Fibroblast of upper back skin (primary cell): Measurements from ENCODE around the gene ALOXE3.

Experiments used
- DNase-seq: peaks from one replicate; pipeline ENCODE4 v3.0.0-alpha.2; 2013

Gene ALOXE3

DNA sequence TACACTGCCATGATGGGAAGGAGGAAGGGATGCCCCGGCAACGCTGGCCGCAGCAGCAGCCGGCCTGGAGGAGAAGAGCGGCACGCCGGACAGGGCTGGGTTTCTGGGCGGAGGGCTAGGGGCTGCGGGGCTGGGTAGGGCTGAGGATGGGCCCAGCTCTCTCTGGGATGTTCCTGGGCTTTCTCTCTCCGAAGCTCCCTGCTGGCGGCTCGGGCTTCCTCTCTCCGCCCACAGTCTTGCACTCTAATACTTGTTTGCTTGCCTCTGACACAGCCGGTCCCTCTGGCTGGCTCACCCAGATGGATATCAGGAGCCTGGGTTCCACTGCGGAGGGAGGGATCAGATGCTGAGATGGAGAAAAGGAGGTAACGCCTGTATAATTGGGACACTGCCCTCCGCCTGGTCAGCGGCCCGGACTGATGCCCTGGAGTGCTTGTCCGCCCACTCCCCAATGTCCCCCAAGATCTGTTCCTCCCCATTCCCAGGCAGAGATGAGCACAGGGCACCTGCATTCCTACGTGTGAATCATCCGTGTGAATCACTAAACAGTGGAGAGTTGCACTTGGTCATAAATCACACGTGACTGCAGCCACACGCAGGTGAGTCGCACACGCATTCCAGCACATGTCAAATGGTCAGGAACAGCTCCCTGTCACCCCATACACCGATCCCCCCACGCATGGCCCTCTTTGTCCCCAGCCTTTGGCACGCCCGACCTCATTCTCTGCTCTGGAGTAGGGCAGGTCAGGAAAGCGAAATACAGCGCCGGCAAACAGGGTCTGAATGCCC is at the start of gene ALOXE3:
Gene ALOXE3 (minus strand): TSS at position 535 of the 789 bp plus-strand sequence. CDS start 524 bp downstream, at position 11.
- DNase-seq, result peak; percentile 55

DNA sequence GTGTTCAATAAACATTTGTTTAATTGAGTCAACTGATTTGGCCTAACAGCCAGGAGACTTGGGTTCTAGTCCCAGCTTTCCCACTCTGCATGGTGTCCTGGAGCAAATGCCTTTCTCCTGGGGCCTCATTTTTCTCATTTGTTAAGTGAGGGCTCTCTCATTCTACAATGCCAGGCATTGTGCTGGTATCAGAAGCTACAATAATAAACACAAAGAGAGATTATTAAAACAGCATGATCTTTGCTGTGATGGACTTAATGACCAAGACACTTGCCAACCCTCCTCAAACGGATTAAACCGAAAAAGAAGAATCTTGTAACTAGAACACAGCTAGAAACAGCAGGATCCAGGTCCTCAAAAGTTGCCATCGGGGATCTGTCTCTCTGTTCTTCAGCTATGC is 49.2 kb upstream of the ALOXE3 start:
- no peak for DNase-seq

DNA sequence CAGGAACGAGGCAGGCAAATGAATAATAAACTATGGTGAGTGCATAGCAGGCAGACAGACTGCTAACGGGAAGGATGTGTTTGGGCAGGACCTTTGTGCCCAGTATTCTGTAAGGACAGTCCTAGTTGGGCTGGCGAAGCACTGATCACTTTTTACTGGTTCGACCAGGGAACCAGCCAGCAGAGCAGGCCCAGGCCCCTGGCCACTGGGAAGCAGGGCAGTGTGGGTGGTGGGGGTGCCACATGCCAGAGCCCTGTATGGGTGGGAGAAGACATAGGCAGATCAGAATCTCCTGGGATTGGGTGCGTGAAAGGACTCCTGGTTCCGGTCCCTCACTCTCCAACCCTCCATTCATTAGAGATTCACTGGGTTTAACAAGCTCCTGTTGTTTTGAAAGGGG is 48.4 kb upstream of the ALOXE3 start:
- no peak for DNase-seq

DNA sequence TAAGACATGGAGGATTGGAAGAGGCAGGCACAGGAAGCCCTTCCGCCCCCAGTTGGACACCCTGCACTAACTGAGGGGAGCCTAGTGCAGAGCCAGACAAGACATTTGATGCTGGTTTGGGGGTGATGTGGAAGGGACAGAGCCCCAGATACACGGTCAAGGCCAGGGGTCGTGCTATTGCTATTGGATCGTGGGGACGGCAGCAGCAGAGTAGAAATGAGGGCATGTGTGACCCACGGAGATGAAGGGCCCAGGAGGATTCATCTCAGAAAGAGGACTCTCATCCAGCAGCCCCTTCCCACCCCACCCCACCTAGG is 46.5 kb upstream of the ALOXE3 start:
- no peak for DNase-seq

DNA sequence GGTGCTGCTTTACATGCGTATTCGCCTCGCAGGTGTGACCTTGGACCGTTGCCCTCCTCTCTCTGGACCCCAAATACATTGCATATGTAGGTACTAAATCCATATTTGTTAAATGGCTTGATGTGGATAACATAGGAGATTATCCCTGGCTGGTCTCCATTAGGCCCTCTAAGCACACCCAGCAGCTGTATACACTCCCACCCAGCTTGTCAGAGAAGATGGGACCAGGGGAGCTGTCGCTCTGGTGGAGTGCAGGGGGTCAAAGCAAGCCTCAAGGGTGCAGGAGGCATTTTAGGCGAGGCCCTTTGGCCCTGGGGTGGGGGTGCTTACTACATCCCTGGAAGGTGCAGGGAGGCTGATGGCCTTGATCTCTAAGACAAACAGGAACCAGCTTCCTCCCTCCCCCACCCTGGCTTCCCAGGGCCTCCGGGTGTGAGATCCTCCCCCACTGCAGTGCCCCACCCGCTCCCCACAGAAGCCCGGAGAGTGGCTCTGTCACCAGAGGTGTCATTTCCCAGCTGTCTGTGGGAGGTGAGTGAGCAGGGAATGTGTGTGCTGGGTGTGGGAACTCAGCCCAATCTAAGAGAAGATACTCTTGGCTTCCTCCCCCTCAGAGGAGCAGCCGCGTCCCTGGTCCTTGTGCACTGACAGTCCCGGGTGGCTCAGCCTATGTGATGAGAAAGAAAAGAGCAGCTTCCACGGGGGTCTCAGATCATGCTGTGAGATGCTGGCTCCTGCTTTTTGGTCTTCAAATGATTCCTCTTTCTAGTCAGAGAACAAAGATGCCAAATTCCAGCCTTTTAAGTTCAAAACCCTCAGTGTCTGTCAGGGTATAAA is 45.9 kb upstream of the ALOXE3 start:
- DNase-seq, result peak; percentile 32

DNA sequence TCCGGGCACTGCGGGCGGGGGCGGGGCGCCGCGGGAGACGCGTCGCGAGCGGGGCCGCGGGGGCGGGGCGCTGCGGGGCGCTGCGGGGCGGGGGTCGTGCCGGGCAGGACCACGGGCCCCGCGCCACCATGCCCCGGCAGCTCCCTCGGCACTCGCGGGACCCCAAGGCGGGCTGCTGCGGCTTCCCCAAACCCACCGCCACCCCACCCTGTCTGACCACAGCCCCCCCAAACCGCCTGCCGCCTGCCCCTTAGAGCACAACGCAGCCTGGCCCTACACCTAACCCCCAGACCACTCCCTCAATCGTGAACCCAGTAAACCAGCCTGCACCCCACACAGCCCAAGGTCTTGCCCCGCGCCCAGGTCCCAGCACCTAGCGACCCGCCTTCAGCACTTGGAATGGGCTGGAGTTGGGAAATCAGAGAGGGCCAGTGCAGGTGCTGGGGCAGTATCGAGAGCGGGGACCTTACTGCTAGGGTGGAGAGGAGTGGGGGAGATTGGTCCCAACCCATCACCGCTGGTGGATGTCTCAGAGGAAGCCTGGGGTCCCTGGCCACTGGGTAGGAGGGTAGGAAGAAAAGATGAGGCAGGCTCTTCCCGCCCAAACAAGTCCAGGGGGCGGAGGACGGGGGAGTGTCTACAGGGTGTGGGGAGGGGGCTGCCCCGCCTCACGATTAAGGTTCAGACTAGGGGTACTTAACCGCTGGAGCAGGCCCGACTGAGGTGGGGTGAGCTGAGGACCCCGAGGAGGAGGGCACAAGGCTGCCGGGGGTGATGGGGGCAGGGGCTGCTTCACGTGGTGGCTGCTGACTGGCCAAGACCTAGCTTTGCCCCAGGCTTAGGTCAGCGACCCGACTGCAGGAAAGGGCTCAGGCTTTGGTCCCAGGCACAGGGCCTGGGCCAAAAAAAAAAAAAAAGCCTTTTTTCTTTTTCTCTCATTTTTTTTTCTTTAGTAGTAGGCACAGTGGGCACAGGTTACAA is 45.0 kb upstream of the ALOXE3 start:
- no peak for DNase-seq

DNA sequence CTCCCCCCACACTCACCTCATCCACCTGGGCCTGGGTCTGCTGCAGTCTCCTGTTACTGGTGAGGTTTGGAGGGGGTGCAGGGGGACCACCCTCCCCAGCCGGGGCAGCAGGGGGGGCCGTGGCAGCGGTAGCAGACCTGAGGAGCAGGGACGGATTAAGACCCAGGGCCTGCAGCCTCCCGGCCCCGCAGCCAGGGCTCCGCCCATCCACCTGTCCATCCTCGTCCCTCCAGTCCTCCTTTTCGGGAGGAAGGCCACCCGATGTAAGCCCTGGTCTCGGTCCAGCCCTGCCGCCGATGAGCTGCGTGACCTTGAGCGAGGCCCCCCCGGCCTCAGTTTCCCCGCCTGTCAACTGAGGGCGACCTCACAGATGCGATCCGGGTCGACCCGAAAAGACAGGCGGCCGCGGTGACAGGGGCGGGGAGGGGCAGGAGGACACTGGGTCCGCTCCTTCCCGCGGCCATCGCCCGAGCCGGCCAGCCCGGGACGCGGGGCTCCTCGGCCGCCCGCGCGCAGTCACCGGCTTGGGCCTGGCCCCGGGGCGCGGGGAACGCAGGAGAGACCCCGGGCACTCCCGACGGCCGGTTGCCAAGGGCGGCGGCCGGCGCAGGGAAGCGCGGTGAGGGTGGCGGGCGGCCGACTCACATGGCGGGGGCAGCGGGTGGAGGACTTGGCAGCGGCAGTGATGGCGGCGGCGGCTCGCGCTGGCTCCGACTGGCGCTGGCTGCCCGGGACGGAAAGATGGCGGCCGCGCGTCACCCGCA is 44.1 kb upstream of the ALOXE3 start, which contains the start of gene VAMP2:
Gene VAMP2 (minus strand): TSS at position 716 of the 764 bp plus-strand sequence. CDS start 69 bp downstream, at position 647.
- DNase-seq, result peak; percentile 64

DNA sequence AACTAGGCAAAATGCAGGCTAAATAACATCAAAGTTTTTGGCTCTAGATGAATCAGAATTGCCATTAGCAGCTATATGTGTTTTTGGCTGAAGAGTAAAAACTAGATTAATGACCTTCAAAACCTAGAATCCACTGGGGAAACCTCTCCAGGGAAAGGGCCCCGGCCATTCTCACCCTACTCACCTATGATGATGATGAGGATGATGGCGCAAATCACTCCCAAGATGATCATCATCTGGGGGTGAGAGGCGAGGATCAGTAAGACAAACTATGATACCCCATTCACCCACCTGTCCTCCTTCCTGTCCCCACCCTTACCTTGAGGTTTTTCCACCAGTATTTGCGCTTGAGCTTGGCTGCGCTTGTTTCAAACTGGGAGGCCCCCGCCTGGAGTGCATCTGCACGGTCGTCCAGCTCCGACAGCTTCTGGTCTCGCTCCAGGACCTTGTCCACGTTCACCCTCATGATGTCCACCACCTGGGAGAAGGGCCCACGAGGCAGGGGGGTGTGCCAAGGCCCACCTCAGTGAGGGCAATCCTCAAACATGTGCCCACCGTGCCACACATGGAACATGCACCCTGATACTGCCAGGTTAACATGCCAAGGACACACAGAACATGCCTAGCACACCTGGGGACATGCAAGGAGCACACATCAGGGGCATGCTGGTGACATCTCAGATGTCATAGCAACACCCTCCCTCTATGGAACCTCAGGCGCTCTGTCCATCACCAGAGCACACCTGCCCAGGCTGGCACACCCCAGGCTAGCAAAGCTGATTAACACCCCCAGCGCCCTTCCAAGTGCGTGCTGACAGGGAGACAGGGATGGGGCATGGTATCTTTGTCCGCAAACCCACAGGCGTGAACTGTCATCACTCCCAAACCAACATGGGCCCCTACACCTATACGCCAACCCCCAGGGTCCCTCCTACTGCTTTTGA is 43.2 kb upstream of the ALOXE3 start:
- DNase-seq, result no peak

DNA sequence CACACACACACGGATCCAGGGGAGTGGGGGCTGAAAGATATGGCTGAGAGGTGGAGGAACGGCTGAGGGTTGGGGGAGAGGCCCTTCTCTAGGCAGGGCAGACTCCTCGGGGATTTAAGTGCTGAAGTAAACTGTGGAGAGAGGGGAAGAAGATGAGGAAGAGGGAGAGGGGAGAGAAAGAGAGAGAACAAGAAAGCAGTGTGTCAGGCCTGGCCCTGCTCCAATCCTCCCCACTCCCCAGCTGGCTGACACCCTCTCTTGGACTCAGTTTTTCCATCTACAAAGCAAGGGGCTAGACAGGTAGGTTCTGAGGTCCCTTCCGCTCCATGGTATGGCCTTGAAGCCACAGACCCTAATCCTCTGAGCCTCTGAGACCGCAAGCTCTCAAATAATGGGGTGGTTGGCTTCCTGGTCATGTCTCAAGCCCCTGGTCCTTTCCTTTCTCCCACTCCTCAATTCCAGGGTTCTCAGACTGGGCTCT is 42.5 kb upstream of the ALOXE3 start:
- no peak for DNase-seq

DNA sequence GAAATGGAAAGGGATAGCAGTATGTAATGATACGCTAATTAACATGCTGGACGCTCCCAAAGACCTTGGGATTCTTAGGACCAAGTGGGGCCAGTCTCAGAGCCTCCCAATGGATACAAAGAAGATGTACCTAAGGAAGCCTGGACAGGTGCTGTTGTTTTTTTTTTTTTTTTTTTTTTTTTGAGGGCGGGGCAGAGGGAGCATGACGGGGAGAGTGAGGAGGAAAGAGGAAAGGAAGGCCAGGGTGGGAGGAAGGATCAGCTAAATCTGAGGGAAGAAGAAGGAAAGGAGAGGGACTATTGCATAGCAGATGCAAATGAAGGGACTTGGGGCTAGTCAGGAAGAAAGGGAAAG is 41.9 kb upstream of the ALOXE3 start:
- no peak for DNase-seq

DNA sequence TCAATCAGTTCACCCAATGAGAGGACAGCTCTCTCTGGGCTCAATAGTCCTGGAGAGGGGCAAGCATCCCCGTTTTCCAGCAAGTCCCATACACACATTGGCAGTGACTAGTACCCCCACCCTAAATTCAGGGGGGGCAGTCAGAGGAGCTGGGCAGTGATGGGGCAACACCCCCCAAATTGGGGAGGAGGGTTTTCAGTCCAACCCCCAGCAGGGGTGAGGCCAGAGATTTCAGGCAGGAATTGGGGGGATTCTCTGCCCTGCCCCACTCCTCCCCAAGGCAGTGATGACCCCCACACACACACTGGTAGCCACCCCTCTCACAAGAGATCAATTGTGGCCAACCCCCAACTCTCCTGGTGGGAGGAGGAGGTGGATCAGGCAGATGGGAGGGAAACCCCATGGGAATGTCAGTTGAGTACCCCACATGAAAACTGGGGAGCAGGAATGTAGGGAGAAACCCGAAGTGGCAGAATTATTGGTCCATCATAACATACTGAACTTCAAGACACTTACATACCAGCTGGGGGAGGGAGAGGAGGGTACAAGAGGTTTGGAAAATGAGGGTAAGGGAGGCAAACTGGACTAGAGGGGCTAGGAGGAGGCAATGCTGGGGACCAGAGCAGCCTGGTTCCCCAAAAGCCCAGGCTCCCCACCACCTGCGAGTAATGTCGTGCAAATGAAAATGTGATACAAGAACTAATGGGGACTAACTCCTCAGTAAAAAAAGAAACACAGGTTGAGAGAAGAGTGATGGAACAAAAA is 41.3 kb upstream of the ALOXE3 start:
- DNase-seq, result no peak

DNA sequence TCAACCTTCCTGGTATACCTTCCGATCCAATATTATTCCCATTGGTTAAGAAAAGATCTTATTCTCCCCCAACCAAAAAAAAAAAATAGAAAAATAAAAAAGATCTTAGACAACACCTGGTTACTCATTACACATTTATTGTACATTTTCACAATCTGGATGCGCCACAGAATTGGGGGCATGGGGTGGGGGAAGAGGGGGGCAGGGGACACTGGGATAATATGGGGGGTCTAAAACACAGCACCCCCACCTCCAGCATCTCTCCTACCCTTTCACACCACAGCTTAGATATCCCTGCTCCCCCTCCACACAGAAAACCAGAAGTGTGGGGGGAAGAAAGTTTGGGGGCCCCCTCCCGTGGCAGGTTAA is 40.7 kb upstream of the ALOXE3 start:
- no peak for DNase-seq

DNA sequence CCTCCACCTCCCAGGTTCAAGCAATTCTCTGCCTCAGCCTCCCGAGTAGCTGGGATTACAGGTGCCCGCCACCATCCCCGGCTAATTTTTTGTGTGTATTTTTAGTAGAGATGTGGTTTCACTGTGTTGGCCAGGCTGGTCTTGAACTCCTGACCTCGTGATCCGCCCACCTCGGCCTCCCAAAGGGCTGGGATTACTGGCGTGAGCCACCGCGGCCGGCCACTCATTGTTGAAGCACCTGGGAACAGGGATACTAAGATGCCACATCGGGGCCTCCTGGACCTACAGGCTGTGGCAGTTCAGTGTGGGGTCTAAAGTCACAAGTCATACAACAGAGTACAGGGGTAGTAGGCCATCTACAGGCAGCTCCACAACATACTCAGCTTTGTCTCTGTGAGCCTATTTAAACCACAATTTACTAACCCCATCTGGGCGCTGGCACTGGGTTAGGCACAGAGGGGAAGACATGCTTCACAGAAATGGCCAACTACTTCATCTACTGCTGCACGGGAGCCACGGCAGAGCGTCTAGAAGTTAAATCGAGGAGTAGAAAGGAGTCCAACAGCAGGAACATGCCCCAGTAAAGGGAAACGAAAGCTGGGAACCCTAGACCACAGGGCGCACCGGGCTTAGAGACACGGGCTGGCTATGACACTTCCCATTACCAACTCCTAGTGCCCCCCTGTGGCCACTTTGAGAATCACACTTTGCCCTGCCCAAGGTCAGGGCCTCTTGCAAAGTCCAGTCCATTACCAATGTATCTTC is 40.1 kb upstream of the ALOXE3 start:
- DNase-seq, result peak; percentile 80

DNA sequence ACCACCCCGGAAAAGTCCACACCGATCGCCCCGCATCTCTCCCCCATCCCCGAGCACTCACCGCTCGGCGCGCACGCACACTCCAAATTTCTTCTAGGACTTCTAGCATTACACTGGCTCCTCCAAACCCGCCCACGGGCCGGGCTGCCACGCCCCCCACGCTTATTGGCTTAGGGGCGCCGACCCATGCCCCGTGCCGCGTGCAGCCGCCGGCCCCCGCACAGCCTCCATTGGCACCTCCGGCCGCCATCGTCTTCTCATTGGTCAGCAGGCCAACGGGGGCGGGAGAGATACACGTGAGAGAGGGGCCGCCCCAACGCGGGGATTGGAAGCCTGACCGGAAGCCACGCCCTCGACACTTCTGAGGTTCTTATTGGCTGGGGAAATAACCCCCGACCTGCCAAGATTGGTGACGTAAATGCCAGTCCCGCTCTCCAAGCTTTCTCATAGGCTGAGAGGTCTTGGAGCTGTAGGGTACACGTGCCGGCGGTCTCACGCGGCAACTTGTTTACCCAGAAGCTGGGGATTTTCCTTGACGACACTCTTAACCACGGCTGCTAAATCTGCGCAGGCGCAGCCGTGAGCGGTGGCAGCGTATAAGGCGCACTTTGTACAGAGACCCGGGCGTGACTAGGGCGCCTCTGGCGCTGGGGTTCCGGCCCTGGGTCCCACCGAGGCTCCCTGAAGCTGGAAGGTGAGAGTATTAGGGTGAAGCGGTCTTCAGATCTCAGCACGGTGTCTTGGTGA is 38.1 kb upstream of the ALOXE3 start:
- DNase-seq, result peak; percentile 100

DNA sequence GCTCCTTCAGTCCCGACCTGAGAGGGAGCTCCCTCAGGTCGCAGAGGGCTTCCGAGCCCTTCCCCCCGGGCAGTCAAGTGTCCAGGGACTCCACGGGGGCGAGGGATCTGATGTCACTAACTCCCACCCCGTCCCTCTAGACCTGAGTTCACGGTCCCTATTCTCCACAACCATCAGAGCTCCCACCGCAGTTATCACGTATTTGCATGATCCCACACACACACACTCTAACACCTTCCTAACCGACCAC is 37.6 kb upstream of the ALOXE3 start:
- DNase-seq, result no peak

DNA sequence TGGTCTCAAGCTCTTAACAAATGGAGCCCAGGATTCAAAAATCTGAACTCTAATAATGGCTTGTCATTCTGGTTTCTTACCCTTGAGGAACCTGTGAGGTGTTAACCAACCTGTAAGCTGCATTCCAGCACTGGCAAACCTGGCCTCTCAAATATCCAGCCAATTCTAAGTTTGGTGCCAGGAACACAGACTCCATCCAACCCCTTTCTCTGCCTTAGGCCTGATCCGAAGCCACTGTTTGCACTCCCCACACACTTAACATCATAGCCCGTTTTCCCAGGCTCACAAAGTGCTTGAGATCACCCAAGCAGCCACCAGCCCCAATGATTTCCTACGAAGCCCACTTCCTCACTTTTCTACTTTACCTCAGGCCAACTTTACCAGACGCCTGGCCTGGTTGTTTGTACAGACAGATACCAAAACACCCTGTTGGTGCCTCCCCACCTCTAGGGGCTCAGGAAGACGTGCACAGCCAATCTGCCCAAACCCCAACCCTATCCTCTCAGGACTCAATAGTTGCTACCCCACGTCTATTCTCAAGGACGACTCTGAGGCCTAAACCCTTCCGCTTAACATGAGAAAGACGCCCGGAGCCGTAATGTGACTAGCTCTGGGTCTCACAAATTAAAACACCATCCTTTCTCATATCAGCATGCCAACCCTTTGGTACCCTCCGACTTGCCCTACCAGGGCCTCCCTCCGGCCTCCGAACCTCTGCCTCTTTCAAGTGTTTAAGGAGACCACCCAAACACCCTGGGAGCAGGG is 37.1 kb upstream of the ALOXE3 start:
- DNase-seq, result no peak

DNA sequence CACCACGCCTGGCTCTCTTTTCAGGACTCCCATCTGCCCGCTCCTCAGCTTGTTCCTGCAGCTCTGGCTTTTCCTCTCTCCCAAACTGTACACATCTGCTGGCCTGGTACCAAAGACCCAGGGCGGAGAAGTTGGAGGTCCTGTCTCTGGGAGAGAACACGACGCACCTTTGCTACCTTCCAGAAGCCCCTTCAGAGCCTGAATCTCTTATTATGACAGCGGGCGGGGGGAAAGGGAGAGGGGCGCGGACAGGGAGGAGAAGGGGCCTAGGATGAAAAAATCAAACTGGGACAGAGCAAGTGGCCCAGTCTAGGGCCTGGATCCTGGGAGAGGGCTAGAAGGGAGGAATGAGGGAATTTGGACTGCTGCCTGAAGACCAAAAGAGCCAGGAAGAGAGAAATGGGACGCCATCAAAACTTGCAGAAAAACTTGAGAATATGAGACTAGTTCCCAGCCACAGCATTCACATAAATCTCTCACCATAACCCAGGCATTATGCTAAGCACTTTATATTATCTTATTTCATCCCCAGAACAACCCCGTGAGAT is 36.4 kb upstream of the ALOXE3 start:
- DNase-seq, result no peak
